OCI-LY7 (cell line): Measurements from ENCODE around the gene ENKUR. TPM values are rescaled to one million over a fixed set of nuclear protein-coding genes. Genes with fewer than 3 reads are reported as not detected.

Experiments
- BruUV-seq: library from RNA; stranded (reverse); fragments of 400-500 nt; replicated peaks from 2 replicates; lab custom pipeline; 2021; lab: Mats Ljungman, UMichigan
- CTCF ChIA-PET: fragments of 300-600 bp; sonication (Branson Sonifier 250); formaldehyde crosslinking; loops from one replicate; lab custom pipeline; 2022; ENCODE audit warnings: antibody characterized with exemption; ENCODE audit not compliant: unreplicated experiment; lab: Charles Lee
- POLR2A ChIA-PET: fragments of 300-600 bp; sonication (Branson Sonifier 250); formaldehyde crosslinking; loops from one replicate; lab custom pipeline; 2022; ENCODE audit warnings: antibody characterized with exemption; lab: Charles Lee
- DNase-seq: peaks from one replicate; pipeline ENCODE4 v3.0.0-alpha.2; 2015; ENCODE audit warnings: low spot score
- H2AFZ ChIP-seq: fragments of 200-600 bp; sonication (generic), shearing (Covaris generic); 2 replicates; pipeline ENCODE4 v1.6.1; 2014; ENCODE audit warnings: mild to moderate bottlenecking, antibody characterized with exemption, low read length, moderate library complexity
- H3K27ac ChIP-seq: fragments of 200-600 bp; sonication (generic); 2 replicates; pipeline ENCODE4 v1.5.1; 2014; ENCODE audit warnings: mixed run types, low read depth, mild to moderate bottlenecking, moderate library complexity, low read length, inconsistent platforms; ENCODE audit not compliant: poor library complexity, severe bottlenecking
- H3K36me3 ChIP-seq: fragments of 200-600 bp; sonication (generic); 2 replicates; pipeline ENCODE4 v1.6.1; 2014; ENCODE audit warnings: mild to moderate bottlenecking, antibody characterized with exemption, low read length, moderate library complexity, mixed read lengths; ENCODE audit not compliant: insufficient read depth
- H3K4me1 ChIP-seq: fragments of 200-600 bp; sonication (generic); 2 replicates; pipeline ENCODE4 v1.5.1; 2014; ENCODE audit warnings: mild to moderate bottlenecking, low read length; ENCODE audit not compliant: insufficient read depth, poor library complexity, severe bottlenecking
- H3K4me2 ChIP-seq: fragments of 200-600 bp; sonication (generic); 2 replicates; pipeline ENCODE4 v1.6.1; 2014; ENCODE audit warnings: mild to moderate bottlenecking, low read length
- H3K4me3 ChIP-seq: fragments of 200-600 bp; sonication (generic); 2 replicates; pipeline ENCODE4 v1.5.1; 2014; ENCODE audit warnings: mild to moderate bottlenecking, low read depth, low read length; ENCODE audit not compliant: poor library complexity, severe bottlenecking
- H3K79me2 ChIP-seq: fragments of 200-600 bp; sonication (generic); 2 replicates; pipeline ENCODE4 v1.6.1; 2016; ENCODE audit warnings: low read depth, mild to moderate bottlenecking, low read length, moderate library complexity, mixed read lengths; ENCODE audit not compliant: insufficient read depth
- H3K9me2 ChIP-seq: fragments of 200-600 bp; sonication (generic); 2 replicates; pipeline ENCODE4 v1.6.1; 2016; ENCODE audit warnings: mild to moderate bottlenecking, low read length, mixed read lengths; ENCODE audit not compliant: insufficient read depth
- H3K9me3 ChIP-seq: fragments of 200-600 bp; sonication (generic); 2 replicates; pipeline ENCODE4 v1.6.1; 2014; ENCODE audit warnings: mild to moderate bottlenecking, mixed run types, low read length, mixed read lengths
- H4K20me1 ChIP-seq: fragments of 200-600 bp; sonication (generic); 2 replicates; pipeline ENCODE4 v1.6.1; 2014; ENCODE audit warnings: mild to moderate bottlenecking, antibody characterized with exemption, low read length, moderate library complexity, mixed read lengths; ENCODE audit not compliant: insufficient read depth
- EZH2phosphoT487 ChIP-seq: fragments of 200-600 bp; sonication (generic); IDR thresholded peaks from 2 replicates; pipeline ENCODE4 v1.6.1; 2018; ENCODE audit warnings: low read depth, borderline replicate concordance, mild to moderate bottlenecking, mixed run types, antibody characterized with exemption, low read length, moderate library complexity, mixed read lengths
- intact Hi-C: fragments of 100-400 bp; cut with micrococcal nuclease; formaldehyde crosslinking; loops from one replicate; pipeline ENCODE4 v1.10.0; 2022; ENCODE audit not compliant: unreplicated experiment
- total RNA-seq, 2 experiments: library from RNA; depleted of rRNA in 1 of 2; stranded (reverse); fragments of >200 nt in 1 of 2; shearing (Covaris generic) in 1 of 2; gene quantifications; 2 replicates each; pipeline ENCODE4 v1.2.3, GENCODE V29; 2014 to 2022
- TF ChIP-seq, protein P1 (sequence below): fragments of 200-600 bp; sonication (generic); conservative IDR thresholded peaks from 2 replicates; pipeline ENCODE4 v1.5.1; 2014; ENCODE audit warnings: mild to moderate bottlenecking, antibody characterized with exemption, low read length, moderate library complexity, mixed read lengths

ENKUR gene
- total RNA-seq, 2 experiments from 2014 or later, result not detected

DNA sequence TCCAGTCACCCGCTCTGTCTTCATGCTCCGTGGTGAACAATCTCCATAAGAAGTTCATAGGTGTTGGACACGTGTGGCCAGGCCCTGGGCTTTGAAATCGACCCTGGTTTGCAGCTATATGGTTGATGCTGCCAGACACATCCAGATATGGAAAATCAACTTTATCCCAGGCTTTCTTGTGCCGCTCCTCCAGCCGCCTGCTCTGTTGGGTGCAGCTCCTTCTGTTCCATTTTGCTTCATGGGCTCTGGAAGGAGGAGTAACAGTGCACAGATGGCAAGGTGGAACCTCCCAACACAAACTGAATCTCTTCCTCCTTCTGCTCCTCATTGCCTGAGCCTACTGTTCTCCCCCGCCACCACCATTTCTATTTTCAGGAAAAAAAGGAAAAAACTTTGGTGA lies 45.2 kb upstream of the ENKUR start:
- intact Hi-C loops, result no loop called here
- Histone ChIP-seq H3K9me2 (no peaks in the 10 kb centered on the region), H3K79me2 (no peaks in the 10 kb centered on the region), H3K4me2 (no peak overlapping the region), H3K9me3 (no peaks in the 10 kb centered on the region), H2AFZ (no peak overlapping the region), H3K4me1 (no peaks in the 10 kb centered on the region), H3K27ac (no peak overlapping the region), H3K4me3 (no peak overlapping the region), H4K20me1 (no peaks in the 10 kb centered on the region), H3K36me3 (no peaks in the 10 kb centered on the region)
- ChIA-PET POLR2A (interaction anchor here (0.6 to 1.1 kb wide), 4 partner anchors 10 to 76 kb away, joined by 3 to 4 read pairs (median 3); no protein-coding TSS in a partner anchor), CTCF (interaction anchor here (0.9 kb wide), 1 partner anchor 19 kb away, joined by 4 read pairs; no protein-coding TSS in a partner anchor)
- TF ChIP-seq, protein P1, sequence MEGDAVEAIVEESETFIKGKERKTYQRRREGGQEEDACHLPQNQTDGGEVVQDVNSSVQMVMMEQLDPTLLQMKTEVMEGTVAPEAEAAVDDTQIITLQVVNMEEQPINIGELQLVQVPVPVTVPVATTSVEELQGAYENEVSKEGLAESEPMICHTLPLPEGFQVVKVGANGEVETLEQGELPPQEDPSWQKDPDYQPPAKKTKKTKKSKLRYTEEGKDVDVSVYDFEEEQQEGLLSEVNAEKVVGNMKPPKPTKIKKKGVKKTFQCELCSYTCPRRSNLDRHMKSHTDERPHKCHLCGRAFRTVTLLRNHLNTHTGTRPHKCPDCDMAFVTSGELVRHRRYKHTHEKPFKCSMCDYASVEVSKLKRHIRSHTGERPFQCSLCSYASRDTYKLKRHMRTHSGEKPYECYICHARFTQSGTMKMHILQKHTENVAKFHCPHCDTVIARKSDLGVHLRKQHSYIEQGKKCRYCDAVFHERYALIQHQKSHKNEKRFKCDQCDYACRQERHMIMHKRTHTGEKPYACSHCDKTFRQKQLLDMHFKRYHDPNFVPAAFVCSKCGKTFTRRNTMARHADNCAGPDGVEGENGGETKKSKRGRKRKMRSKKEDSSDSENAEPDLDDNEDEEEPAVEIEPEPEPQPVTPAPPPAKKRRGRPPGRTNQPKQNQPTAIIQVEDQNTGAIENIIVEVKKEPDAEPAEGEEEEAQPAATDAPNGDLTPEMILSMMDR, result no peak
- no peak for TF ChIP-seq EZH2phosphoT487
- DNase-seq, result no peak
- BruUV-seq, result no TSS peak

GRCh38 chr10:25059990-25060389 lies 44.0 kb upstream of the ENKUR start:
- no peak overlapping the region for H3K27ac ChIP-seq
- TF ChIP-seq EZH2phosphoT487, result no peak
- TF ChIP-seq, protein P1, result no peak
- DNase-seq, result no peak
- H3K9me3 ChIP-seq, result no peaks in the 10 kb centered on the region
- H3K4me1 ChIP-seq, result no peaks in the 10 kb centered on the region
- no peak overlapping the region for H2AFZ ChIP-seq
- intact Hi-C loops, result no loop called here
- no peak overlapping the region for H3K4me3 ChIP-seq
- BruUV-seq, result no TSS peak
- H4K20me1 ChIP-seq, result no peaks in the 10 kb centered on the region
- POLR2A ChIA-PET, result no interaction called here
- H3K4me2 ChIP-seq, result no peak overlapping the region
- H3K9me2 ChIP-seq, result no peaks in the 10 kb centered on the region
- H3K36me3 ChIP-seq, result no peaks in the 10 kb centered on the region
- no peaks in the 10 kb centered on the region for H3K79me2 ChIP-seq
- CTCF ChIA-PET, result no interaction called here

- CTCF ChIA-PET, result interaction anchor here (0.6 kb wide), 1 partner anchor 302 kb away, joined by 4 read pairs; no protein-coding TSS in a partner anchor
- no peak overlapping the region for H3K27ac ChIP-seq
Observed at GRCh38 chr10:25057886-25058285, 41.9 kb upstream of the ENKUR start.

More at GRCh38 chr10:25057886-25058285, 41.9 kb upstream of the ENKUR start:
- POLR2A ChIA-PET, result no interaction called here
- Histone ChIP-seq H3K9me2 (no peaks in the 10 kb centered on the region), H2AFZ (no peak overlapping the region), H3K36me3 (no peaks in the 10 kb centered on the region), H3K9me3 (no peaks in the 10 kb centered on the region), H3K4me2 (no peak overlapping the region), H4K20me1 (no peaks in the 10 kb centered on the region), H3K79me2 (no peaks in the 10 kb centered on the region), H3K4me1 (no peaks in the 10 kb centered on the region), H3K4me3 (no peak overlapping the region)
- BruUV-seq, result no TSS peak
- no peak for DNase-seq
- TF ChIP-seq, protein P1, result no peak
- TF ChIP-seq EZH2phosphoT487, result no peak
- intact Hi-C loops, result no loop called here
